ENCODE measurements around the gene CCDC97. TPM values are rescaled to one million over a fixed set of nuclear protein-coding genes. Genes with fewer than 3 reads are reported as not detected.

The CCDC97 gene
- total RNA-seq, 2 experiments from 2014 or later: 42.9 to 43.5 TPM

DNA sequence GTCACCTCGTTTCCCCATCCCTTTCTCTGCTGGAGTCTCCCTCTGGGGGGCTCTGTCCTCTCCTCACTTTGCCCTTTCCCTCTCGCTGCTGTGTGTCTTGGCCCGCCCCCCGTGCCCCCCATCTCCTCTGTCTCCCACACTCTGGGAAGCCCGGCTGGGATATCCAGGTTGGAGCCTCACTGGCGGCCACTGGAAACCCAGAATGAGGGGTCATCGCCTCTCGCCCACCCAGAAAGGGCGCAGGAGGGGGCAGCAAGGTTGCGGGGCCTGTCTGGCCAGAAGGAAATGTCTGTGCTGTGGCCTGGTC, 15.6 kb downstream of the CCDC97 start:
- no peaks in the 10 kb centered on the region for H3K27me3 Mint-ChIP-seq
- CTCF ChIA-PET: interaction anchor here (3.4 to 4.1 kb wide), 3 partner anchors 16 to 26 kb away, joined by 14 to 37 read pairs (median 32); partner anchors contain the start of gene CCDC97
- H3K9me3 Mint-ChIP-seq (ENCODE audit: low read depth): no peaks in the 10 kb centered on the region
- no peak overlapping the region for H3K4me3 Mint-ChIP-seq
- peaks cover 53% of the 10 kb centered on the region for H3K4me1 Mint-ChIP-seq
- no peak for DNase-seq
- ATAC-seq: no peak
- H3K27ac Mint-ChIP-seq: no peak overlapping the region
- peaks cover 39% of the 10 kb centered on the region for H3K36me3 Mint-ChIP-seq

DNA sequence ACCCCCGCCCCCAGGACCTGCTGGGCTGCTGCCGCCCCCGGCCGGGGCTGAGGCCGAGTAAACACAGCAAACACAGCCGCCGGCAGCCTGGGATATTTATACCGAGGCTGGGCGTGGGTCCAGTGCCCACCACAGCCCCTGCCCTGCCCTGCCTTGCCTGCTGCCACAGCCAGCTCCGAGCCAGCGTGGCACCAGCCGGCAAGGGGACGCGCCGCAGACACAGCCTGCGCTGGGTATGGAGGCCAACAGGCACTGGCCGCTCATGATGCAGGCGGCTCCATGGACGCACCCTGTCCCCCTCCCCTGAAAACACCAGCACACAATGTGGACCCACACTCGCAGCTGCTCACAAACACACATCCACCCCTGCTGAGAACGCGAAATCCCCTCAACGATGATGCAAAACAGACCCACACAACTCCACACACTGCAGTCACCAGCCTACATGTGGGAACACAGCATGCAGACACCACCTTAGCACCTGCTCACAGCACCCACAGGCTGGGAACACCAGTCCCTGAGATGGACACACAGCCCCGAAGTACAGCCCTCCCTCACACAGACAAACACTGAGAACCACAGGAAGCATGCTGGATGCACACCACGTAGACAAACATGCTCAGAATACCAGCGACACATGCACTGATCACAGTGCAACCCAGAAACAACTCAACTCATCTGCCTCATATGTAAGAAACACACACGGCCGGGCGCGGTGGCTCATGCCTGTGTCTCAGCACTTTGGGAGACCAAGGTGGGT, 16.2 kb downstream of the CCDC97 start:
- H3K4me1 Mint-ChIP-seq: peaks cover 55% of the 10 kb centered on the region
- peak overlapping the region; percentile 88 for H3K27ac Mint-ChIP-seq
- DNase-seq: peak; percentile 60
- no peak for ATAC-seq
- peak overlapping the region; percentile 4 for H3K4me3 Mint-ChIP-seq
- CTCF ChIA-PET: interaction anchor here (3.4 to 4.1 kb wide), 3 partner anchors 17 to 26 kb away, joined by 14 to 37 read pairs (median 32); partner anchors contain the start of gene CCDC97
- peaks cover 40% of the 10 kb centered on the region for H3K36me3 Mint-ChIP-seq
- no peaks in the 10 kb centered on the region for H3K9me3 Mint-ChIP-seq (ENCODE audit: low read depth)
- H3K27me3 Mint-ChIP-seq: no peaks in the 10 kb centered on the region

DNA sequence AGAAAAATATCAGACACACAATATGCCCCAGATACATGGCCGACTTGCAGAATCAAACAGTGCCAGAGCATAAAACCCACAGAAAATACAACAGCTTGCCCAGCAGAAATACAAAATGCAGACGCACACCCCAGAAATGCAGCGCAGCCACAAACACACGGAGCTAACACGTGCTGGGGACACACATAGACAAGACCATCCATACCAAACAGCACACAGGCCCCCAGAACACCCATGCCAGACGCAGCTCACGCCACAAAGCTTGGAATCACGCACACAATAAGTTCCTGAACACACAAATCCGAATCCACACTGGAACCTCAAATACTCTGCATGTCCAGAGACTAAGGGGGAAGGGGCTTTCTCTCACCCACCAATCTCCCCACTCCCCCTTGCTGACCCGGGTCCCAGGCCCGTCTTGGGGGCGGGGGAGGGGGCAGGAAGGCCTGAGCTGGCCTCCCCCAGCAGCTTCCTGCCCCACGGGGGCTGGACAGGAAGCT, 17.2 kb downstream of the CCDC97 start:
- Mint-ChIP-seq H3K4me3 (peak overlapping the region; percentile 65), H3K27ac (peak overlapping the region; percentile 88), H3K27me3 (no peaks in the 10 kb centered on the region), H3K4me1 (peaks cover 58% of the 10 kb centered on the region), H3K9me3 (ENCODE audit: low read depth) (no peaks in the 10 kb centered on the region), H3K36me3 (peaks cover 44% of the 10 kb centered on the region)
- DNase-seq (peak; percentile 64), ATAC-seq (peak; percentile 9)
- CTCF ChIA-PET: interaction anchor here (0.6 to 4.1 kb wide), 11 partner anchors 10 to 1022 kb away, joined by 3 to 37 read pairs (median 7); partner anchors contain the start of genes B9D2, CCDC97 and HNRNPUL1

DNA sequence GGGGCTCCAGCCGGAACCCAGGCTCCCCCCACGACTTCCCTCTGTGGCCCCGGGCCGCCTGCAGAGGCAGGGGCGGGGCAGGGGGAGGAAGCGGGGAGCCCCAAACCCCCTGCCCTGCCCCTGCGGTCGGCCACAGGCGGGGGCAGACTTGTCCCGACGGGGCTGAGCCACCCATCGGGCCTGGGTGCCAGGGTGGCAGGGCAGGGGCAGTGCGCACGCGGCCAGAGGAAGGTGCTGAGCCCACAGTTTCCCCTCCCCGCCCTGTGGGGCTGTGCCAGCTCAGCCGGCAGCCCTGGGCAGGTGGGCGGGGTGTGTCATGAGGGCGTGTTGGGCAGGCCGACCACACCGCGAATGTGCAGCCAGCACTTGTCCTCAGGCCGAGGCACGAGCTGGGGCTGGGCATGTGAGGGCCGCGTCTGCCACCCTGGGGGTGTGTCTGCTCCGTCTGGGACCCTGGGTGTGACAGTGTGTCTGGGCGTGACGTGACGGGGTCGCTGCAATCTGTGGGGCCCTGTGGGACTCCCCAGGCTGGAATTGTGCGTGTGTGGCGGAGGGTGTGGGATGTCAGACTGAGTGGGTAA, 17.7 kb downstream of the CCDC97 start:
- Mint-ChIP-seq H3K4me1 (peaks cover 61% of the 10 kb centered on the region), H3K9me3 (ENCODE audit: low read depth) (no peaks in the 10 kb centered on the region), H3K4me3 (peak overlapping the region; percentile 67), H3K36me3 (peaks cover 47% of the 10 kb centered on the region), H3K27me3 (no peaks in the 10 kb centered on the region), H3K27ac (peak overlapping the region; percentile 91)
- DNase-seq: peak; percentile 90
- ATAC-seq: peak; percentile 73
- CTCF ChIA-PET: interaction anchor here (0.6 to 4.1 kb wide), 12 partner anchors 10 to 1022 kb away, joined by 3 to 37 read pairs (median 6); partner anchors contain the start of genes B9D2, CCDC97 and HNRNPUL1

- DNase-seq: peak; percentile 83
- H3K27me3 Mint-ChIP-seq: no peaks in the 10 kb centered on the region
- peak; percentile 52 for ATAC-seq
- CTCF ChIA-PET: interaction anchor here (1.0 to 4.1 kb wide), 9 partner anchors 14 to 103 kb away, joined by 3 to 37 read pairs (median 10); partner anchors contain the start of genes B9D2, CCDC97 and HNRNPUL1
- peak overlapping the region; percentile 91 for H3K27ac Mint-ChIP-seq
- peaks cover 62% of the 10 kb centered on the region for H3K4me1 Mint-ChIP-seq
- H3K9me3 Mint-ChIP-seq (ENCODE audit: low read depth): no peaks in the 10 kb centered on the region
- peak overlapping the region; percentile 67 for H3K4me3 Mint-ChIP-seq
- peaks cover 46% of the 10 kb centered on the region for H3K36me3 Mint-ChIP-seq
Observed at GRCh38 chr19:41328157-41328841, 18.3 kb downstream of the CCDC97 start.

GRCh38 chr19:41328842-41329225, 18.9 kb downstream of the CCDC97 start:
- ATAC-seq (no peak), DNase-seq (no peak)
- Mint-ChIP-seq H3K4me1 (peaks cover 64% of the 10 kb centered on the region), H3K9me3 (ENCODE audit: low read depth) (no peaks in the 10 kb centered on the region), H3K27ac (peak overlapping the region; percentile 91), H3K4me3 (peak overlapping the region; percentile 67), H3K27me3 (no peaks in the 10 kb centered on the region), H3K36me3 (peaks cover 49% of the 10 kb centered on the region)
- CTCF ChIA-PET: interaction anchor here (1.0 to 4.1 kb wide), 6 partner anchors 14 to 102 kb away, joined by 3 to 37 read pairs (median 14); partner anchors contain the start of gene CCDC97

DNA sequence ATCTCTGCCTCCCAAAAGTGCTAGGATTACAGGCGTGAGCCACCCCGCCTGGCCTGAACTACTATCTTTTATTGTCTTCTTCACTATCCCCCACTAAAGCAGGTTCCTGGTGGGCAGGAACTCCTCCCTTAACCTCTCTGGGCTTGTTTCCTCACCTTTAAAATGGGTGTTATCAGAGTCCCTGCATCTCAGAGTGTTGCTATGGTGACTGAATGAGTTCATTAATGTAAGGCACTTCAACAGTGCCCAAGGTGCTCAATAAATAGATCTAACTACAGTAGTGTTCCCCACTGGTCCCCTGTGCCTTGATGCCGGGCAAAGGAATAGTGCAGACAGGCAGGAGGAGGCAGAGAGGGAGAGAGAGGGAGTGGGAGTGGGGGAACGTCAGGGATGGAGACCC, 20.5 kb downstream of the CCDC97 start:
- H3K4me3 Mint-ChIP-seq: no peak overlapping the region
- DNase-seq (no peak), ATAC-seq (no peak)
- no peaks in the 10 kb centered on the region for H3K27me3 Mint-ChIP-seq
- peaks cover 51% of the 10 kb centered on the region for H3K36me3 Mint-ChIP-seq
- no peaks in the 10 kb centered on the region for H3K9me3 Mint-ChIP-seq (ENCODE audit: low read depth)
- CTCF ChIA-PET: no interaction called here
- H3K4me1 Mint-ChIP-seq: peaks cover 61% of the 10 kb centered on the region
- H3K27ac Mint-ChIP-seq: peak overlapping the region; percentile 74

DNA sequence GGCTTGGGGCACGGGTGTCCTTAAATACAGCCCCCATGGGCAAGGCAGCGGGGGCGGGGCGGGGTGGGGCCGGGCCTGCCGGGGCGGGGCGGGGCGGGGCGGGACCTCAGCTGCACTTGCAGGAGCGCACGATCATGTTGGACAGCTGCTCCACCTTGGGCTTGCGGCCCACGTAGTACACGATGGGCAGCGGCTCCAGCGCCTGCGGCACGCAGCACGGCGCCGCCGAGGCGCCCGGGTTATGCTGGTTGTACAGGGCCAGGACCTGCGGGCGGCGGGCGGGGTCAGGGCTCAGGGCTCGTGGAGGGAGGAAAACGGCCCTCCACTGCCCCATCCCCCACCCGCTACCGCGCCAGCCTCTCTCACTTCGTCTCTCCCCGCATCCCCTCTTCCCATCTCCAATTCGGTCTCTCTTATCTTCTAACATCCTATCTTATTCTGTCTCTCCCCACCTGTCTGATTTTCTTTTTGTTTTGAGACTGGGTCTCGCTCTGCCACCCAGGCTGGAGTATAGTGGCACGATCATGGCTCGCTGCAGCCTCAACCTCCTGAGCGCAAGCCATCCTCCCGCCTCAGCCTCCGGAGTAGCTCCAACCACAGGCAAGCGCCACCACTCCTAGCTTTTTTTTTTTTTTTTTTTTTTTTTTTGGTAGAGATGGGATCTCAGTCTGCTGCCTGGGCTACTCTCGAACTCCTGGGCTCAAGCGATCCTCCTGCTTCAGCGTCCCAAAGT, 21.1 kb downstream of the CCDC97 start:
- CTCF ChIA-PET: no interaction called here
- Mint-ChIP-seq H3K4me3 (no peak overlapping the region), H3K27ac (peak overlapping the region; percentile 61), H3K4me1 (peaks cover 62% of the 10 kb centered on the region), H3K27me3 (no peaks in the 10 kb centered on the region), H3K9me3 (ENCODE audit: low read depth) (no peaks in the 10 kb centered on the region), H3K36me3 (peaks cover 52% of the 10 kb centered on the region)
- no peak for DNase-seq
- no peak for ATAC-seq

GRCh38 chr19:41332000-41332399, 22.0 kb downstream of the CCDC97 start:
- no peak for ATAC-seq
- H3K36me3 Mint-ChIP-seq: peaks cover 48% of the 10 kb centered on the region
- peaks cover 55% of the 10 kb centered on the region for H3K4me1 Mint-ChIP-seq
- H3K9me3 Mint-ChIP-seq (ENCODE audit: low read depth): no peaks in the 10 kb centered on the region
- no peak overlapping the region for H3K4me3 Mint-ChIP-seq
- DNase-seq: no peak
- CTCF ChIA-PET: interaction anchor here (1.6 kb wide), 1 partner anchor 20 kb away, joined by 4 read pairs; no protein-coding TSS in a partner anchor
- no peaks in the 10 kb centered on the region for H3K27me3 Mint-ChIP-seq
- peak overlapping the region; percentile 22 for H3K27ac Mint-ChIP-seq

GRCh38 chr19:41332468-41332867, 22.5 kb downstream of the CCDC97 start:
- CTCF ChIA-PET: interaction anchor here (1.6 kb wide), 1 partner anchor 19 kb away, joined by 4 read pairs; no protein-coding TSS in a partner anchor
- Mint-ChIP-seq H3K36me3 (peaks cover 47% of the 10 kb centered on the region), H3K27me3 (no peaks in the 10 kb centered on the region), H3K27ac (no peak overlapping the region), H3K9me3 (ENCODE audit: low read depth) (no peaks in the 10 kb centered on the region), H3K4me1 (peaks cover 53% of the 10 kb centered on the region), H3K4me3 (no peak overlapping the region)
- DNase-seq (no peak), ATAC-seq (no peak)

- CTCF ChIA-PET: interaction anchor here (1.0 to 1.2 kb wide), 3 partner anchors 17 to 197 kb away, joined by 3 read pairs; no protein-coding TSS in a partner anchor
- Mint-ChIP-seq H3K27ac (no peak overlapping the region), H3K9me3 (ENCODE audit: low read depth) (no peaks in the 10 kb centered on the region), H3K36me3 (peaks cover 44% of the 10 kb centered on the region), H3K4me1 (peaks cover 44% of the 10 kb centered on the region), H3K27me3 (no peaks in the 10 kb centered on the region), H3K4me3 (no peak overlapping the region)
- no peak for ATAC-seq
- DNase-seq: no peak
Observed at GRCh38 chr19:41334793-41335192, 24.8 kb downstream of the CCDC97 start.

DNA sequence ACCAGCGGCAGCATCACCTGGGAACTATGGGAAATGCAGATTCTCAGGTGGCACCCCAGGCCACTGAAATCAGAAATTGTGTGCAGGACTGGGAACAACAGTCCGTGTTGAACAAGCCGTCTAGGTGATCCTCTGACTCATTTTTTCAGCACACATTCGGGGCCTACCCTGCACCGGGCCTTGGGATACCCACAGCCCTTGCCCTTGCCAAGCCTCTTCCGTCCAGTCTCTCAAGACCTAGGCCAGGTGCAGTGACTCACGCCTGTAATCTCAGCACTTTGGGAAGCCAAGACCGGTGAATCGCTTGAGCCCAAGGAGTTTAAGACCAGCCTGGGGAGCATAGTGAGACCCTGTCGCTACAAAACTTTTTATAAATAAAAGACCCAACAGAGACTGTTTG, 25.5 kb downstream of the CCDC97 start:
- peaks cover 42% of the 10 kb centered on the region for H3K4me1 Mint-ChIP-seq
- H3K27ac Mint-ChIP-seq: no peak overlapping the region
- H3K36me3 Mint-ChIP-seq: peaks cover 44% of the 10 kb centered on the region
- H3K9me3 Mint-ChIP-seq (ENCODE audit: low read depth): no peaks in the 10 kb centered on the region
- no peaks in the 10 kb centered on the region for H3K27me3 Mint-ChIP-seq
- DNase-seq: no peak
- ATAC-seq: no peak
- H3K4me3 Mint-ChIP-seq: no peak overlapping the region
- CTCF ChIA-PET: interaction anchor here (0.8 to 1.0 kb wide), 2 partner anchors 21 to 96 kb away, joined by 3 read pairs; no protein-coding TSS in a partner anchor

All from activated CD8-positive, alpha-beta memory T cell treated with anti-CD3 and anti-CD28 coated beads, Interleukin-2, amount 10 ng/mL, durations not matched to agents 7 days and 5 days (primary cell).